HepG2 (cell line): ENCODE results near the gene BAG5. TPM values are rescaled to one million over a fixed set of nuclear protein-coding genes. Genes with fewer than 3 reads are reported as not detected.
A peak's percentile ranks its signal among the peaks of the same experiment; 100 is the strongest.

Experiments used
- ATF1 ChIP-seq: IDR thresholded peaks from 2 replicates; pipeline ENCODE4 v1.6.1; 2016; ENCODE audit warnings: mild to moderate bottlenecking, control low read depth
- ELF1 ChIP-seq: sonication (generic); formaldehyde crosslinking; IDR thresholded peaks from 2 replicates; pipeline ENCODE4 v1.4.0; 2020; ENCODE audit warnings: missing genetic modification reagents
- EZH2 ChIP-seq: conservative IDR thresholded peaks from 2 replicates; pipeline ENCODE4 v1.6.1; 2012; ENCODE audit warnings: mild to moderate bottlenecking, low read depth, low read length, moderate library complexity
- ISX ChIP-seq: sonication (generic); formaldehyde crosslinking; conservative IDR thresholded peaks from 2 replicates; pipeline ENCODE4 v1.5.0; 2020; ENCODE audit warnings: missing genetic modification reagents
- KDM3A ChIP-seq: IDR thresholded peaks from 2 replicates; pipeline ENCODE4 v1.6.1; 2018; ENCODE audit warnings: low read depth, missing compliant biosample characterization
- RAD21 ChIP-seq: fragments of 450-650 bp; formaldehyde crosslinking; IDR thresholded peaks from 2 replicates; pipeline ENCODE4 v1.5.0; 2020; ENCODE audit warnings: mild to moderate bottlenecking
- TBP ChIP-seq: sonication (generic); formaldehyde crosslinking; IDR thresholded peaks from 2 replicates; pipeline ENCODE4 v1.5.0; 2020; ENCODE audit warnings: missing genetic modification reagents
- TRIM24 ChIP-seq: sonication (generic); formaldehyde crosslinking; IDR thresholded peaks from 2 replicates; pipeline ENCODE4 v1.8.0; 2022; ENCODE audit warnings: mild to moderate bottlenecking, missing genetic modification reagents
- ZNF12 ChIP-seq: sonication (generic); formaldehyde crosslinking; IDR thresholded peaks from 2 replicates; pipeline ENCODE4 v1.5.0; 2020; ENCODE audit warnings: missing genetic modification reagents
- polyA plus RNA-seq, 8 experiments: library from polyadenylated mRNA; depleted of rRNA in 3 of 8; stranded (reverse) in 7 of 8; unstranded in 1 of 8; fragments of >200 nt; fragmentation: Illumina TruSeq in 4 of 8; extraction: Trizol in 4 of 8; gene quantifications; 2 replicates each; pipeline versions ENCODE4 v1.2.1 to v1.2.3, GENCODE V29; 2011 to 2016; ENCODE audit warnings: low read depth in 4 of 8, missing spikeins in 1 of 8, mixed read lengths in 1 of 8; ENCODE audit not compliant: insufficient read depth in 1 of 8
- total RNA-seq, 5 experiments: library from RNA; depleted of rRNA; stranded (reverse); fragments of >200 nt; fragmentation: Illumina TruSeq; extraction: Trizol; gene quantifications; 2 replicates each; pipeline ENCODE4 v1.2.3, GENCODE V29; 2016; ENCODE audit warnings: low read depth in 1 of 5
- TF ChIP-seq, protein P1 (sequence below): sonication (generic); formaldehyde crosslinking; IDR thresholded peaks from 2 replicates; pipeline ENCODE4 v1.4.0; 2020; ENCODE audit warnings: missing genetic modification reagents
- TF ChIP-seq, protein P2 (sequence below): sonication (generic); formaldehyde crosslinking; IDR thresholded peaks from 2 replicates; pipeline ENCODE4 v1.9.0; 2021; ENCODE audit warnings: missing genetic modification reagents, borderline replicate concordance
- TF ChIP-seq, protein P3 (sequence below): sonication (generic); formaldehyde crosslinking; IDR thresholded peaks from 2 replicates; pipeline ENCODE4 v1.5.1; 2020; ENCODE audit warnings: mild to moderate bottlenecking, missing genetic modification reagents, borderline replicate concordance
- TF ChIP-seq, protein P4 (sequence below): sonication (generic); formaldehyde crosslinking; IDR thresholded peaks from 2 replicates; pipeline ENCODE4 v1.5.0; 2020; ENCODE audit warnings: mild to moderate bottlenecking, missing genetic modification reagents, borderline replicate concordance
- TF ChIP-seq, protein P5 (sequence below): sonication (generic); formaldehyde crosslinking; IDR thresholded peaks from 2 replicates; pipeline ENCODE4 v1.8.0; 2022; ENCODE audit warnings: missing genetic modification reagents, mild to moderate bottlenecking, moderate library complexity, borderline replicate concordance

Gene BAG5
- total and polyA plus RNA-seq, 2 of the 13 experiments (the other 11 are each of a cell fraction or from before 2014, with no cell fraction given), result 3.5 to 21.0 TPM

DNA sequence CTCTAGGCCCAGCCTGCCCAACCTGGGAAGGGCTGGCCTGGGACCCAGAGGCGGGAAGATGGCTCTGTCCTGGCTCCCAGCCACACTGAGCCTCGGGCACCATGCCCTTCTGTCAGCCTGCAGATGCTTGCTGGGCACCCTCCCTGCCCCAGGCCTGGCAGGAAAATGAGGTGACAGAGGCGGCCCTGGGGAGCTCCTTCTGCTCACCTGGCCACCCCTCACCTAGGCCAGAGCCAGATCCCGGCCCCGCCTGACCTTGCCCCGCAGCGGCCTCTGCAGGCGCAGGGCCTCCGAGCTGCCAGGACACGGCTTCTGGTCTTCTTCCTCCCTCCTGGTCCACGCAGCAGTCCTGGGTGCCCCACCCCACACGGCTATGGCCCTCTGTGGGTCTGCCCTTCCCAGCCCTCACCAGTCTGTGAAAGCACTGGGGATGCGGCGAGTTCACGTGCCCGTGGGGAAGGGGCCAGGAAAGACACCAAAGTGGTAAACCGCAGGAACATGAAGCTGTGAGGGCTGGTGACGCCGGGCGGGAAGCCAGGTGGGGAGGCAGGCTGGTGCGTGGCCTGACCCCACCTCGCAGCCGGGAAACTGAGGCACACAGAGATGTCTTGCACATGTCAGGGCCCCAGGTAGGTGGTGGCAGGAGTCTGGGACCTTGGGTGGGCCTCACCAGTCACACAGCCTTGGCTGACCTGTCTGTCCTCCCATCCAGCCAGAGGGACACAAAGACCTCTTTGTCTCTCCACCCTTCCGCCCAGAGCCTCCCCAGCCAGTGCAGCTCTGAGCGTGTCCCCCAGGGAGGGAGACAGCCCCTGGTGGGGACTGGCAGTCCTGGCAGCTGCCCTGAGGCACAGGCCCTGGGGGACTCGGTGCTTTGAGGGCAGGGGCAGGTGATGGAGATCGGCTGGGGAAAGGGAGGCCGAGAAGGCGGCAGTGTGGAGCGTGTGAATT is 12.8 kb downstream of the BAG5 start (continued):
- TF ChIP-seq, protein P1, sequence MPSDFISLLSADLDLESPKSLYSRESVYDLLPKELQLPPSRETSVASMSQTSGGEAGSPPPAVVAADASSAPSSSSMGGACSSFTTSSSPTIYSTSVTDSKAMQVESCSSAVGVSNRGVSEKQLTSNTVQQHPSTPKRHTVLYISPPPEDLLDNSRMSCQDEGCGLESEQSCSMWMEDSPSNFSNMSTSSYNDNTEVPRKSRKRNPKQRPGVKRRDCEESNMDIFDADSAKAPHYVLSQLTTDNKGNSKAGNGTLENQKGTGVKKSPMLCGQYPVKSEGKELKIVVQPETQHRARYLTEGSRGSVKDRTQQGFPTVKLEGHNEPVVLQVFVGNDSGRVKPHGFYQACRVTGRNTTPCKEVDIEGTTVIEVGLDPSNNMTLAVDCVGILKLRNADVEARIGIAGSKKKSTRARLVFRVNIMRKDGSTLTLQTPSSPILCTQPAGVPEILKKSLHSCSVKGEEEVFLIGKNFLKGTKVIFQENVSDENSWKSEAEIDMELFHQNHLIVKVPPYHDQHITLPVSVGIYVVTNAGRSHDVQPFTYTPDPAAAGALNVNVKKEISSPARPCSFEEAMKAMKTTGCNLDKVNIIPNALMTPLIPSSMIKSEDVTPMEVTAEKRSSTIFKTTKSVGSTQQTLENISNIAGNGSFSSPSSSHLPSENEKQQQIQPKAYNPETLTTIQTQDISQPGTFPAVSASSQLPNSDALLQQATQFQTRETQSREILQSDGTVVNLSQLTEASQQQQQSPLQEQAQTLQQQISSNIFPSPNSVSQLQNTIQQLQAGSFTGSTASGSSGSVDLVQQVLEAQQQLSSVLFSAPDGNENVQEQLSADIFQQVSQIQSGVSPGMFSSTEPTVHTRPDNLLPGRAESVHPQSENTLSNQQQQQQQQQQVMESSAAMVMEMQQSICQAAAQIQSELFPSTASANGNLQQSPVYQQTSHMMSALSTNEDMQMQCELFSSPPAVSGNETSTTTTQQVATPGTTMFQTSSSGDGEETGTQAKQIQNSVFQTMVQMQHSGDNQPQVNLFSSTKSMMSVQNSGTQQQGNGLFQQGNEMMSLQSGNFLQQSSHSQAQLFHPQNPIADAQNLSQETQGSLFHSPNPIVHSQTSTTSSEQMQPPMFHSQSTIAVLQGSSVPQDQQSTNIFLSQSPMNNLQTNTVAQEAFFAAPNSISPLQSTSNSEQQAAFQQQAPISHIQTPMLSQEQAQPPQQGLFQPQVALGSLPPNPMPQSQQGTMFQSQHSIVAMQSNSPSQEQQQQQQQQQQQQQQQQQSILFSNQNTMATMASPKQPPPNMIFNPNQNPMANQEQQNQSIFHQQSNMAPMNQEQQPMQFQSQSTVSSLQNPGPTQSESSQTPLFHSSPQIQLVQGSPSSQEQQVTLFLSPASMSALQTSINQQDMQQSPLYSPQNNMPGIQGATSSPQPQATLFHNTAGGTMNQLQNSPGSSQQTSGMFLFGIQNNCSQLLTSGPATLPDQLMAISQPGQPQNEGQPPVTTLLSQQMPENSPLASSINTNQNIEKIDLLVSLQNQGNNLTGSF (CRISPR knock-in tag), result no peak
- TF ChIP-seq TBP (CRISPR knock-in tag) (no peak), EZH2 (no peak), ELF1 (CRISPR knock-in tag) (peak; percentile 27; the same call in 1 of the 2 replicates), TRIM24 (CRISPR knock-in tag) (no peak), KDM3A (CRISPR knock-in tag) (no peak), ISX (CRISPR knock-in tag) (no peak), ATF1 (no peak), ZNF12 (peak; percentile 68), RAD21 (CRISPR knock-in tag) (peak; percentile 42; the same call in 1 of the 2 replicates)
- TF ChIP-seq, protein P2, sequence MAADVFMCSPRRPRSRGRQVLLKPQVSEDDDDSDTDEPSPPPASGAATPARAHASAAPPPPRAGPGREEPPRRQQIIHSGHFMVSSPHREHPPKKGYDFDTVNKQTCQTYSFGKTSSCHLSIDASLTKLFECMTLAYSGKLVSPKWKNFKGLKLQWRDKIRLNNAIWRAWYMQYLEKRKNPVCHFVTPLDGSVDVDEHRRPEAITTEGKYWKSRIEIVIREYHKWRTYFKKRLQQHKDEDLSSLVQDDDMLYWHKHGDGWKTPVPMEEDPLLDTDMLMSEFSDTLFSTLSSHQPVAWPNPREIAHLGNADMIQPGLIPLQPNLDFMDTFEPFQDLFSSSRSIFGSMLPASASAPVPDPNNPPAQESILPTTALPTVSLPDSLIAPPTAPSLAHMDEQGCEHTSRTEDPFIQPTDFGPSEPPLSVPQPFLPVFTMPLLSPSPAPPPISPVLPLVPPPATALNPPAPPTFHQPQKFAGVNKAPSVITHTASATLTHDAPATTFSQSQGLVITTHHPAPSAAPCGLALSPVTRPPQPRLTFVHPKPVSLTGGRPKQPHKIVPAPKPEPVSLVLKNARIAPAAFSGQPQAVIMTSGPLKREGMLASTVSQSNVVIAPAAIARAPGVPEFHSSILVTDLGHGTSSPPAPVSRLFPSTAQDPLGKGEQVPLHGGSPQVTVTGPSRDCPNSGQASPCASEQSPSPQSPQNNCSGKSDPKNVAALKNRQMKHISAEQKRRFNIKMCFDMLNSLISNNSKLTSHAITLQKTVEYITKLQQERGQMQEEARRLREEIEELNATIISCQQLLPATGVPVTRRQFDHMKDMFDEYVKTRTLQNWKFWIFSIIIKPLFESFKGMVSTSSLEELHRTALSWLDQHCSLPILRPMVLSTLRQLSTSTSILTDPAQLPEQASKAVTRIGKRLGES (CRISPR knock-in tag), result no peak
- TF ChIP-seq, protein P3, sequence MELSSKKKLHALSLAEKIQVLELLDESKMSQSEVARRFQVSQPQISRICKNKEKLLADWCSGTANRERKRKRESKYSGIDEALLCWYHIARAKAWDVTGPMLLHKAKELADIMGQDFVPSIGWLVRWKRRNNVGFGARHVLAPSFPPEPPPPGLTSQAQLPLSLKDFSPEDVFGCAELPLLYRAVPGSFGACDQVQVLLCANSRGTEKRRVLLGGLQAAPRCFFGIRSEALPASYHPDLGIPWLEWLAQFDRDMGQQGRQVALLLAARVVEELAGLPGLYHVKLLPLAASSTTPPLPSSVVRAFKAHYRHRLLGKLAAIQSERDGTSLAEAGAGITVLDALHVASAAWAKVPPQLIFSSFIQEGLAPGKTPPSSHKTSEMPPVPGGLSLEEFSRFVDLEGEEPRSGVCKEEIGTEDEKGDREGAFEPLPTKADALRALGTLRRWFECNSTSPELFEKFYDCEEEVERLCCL (CRISPR knock-in tag), result no peak
- TF ChIP-seq, protein P4, sequence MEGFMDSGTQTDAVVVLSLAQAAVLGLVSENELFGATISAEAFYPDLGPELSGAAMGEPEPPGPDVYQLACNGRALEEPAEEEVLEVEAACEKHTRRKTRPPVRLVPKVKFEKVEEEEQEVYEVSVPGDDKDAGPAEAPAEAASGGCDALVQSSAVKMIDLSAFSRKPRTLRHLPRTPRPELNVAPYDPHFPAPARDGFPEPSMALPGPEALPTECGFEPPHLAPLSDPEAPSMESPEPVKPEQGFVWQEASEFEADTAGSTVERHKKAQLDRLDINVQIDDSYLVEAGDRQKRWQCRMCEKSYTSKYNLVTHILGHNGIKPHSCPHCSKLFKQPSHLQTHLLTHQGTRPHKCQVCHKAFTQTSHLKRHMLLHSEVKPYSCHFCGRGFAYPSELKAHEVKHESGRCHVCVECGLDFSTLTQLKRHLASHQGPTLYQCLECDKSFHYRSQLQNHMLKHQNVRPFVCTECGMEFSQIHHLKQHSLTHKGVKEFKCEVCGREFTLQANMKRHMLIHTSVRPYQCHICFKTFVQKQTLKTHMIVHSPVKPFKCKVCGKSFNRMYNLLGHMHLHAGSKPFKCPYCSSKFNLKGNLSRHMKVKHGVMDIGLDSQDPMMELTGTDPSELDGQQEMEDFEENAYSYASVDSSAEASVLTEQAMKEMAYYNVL (CRISPR knock-in tag), result peak; percentile 39; the same call in 1 of the 2 replicates
- TF ChIP-seq, protein P5, sequence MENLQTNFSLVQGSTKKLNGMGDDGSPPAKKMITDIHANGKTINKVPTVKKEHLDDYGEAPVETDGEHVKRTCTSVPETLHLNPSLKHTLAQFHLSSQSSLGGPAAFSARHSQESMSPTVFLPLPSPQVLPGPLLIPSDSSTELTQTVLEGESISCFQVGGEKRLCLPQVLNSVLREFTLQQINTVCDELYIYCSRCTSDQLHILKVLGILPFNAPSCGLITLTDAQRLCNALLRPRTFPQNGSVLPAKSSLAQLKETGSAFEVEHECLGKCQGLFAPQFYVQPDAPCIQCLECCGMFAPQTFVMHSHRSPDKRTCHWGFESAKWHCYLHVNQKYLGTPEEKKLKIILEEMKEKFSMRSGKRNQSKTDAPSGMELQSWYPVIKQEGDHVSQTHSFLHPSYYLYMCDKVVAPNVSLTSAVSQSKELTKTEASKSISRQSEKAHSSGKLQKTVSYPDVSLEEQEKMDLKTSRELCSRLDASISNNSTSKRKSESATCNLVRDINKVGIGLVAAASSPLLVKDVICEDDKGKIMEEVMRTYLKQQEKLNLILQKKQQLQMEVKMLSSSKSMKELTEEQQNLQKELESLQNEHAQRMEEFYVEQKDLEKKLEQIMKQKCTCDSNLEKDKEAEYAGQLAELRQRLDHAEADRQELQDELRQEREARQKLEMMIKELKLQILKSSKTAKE (CRISPR knock-in tag), result peak; percentile 68; the same call in 1 of the 2 replicates
